TTC549 (cell line): ENCODE data around the gene CENPA.
"Not testable (repeated sequence)": the region's sequence is repeated elsewhere in the genome, so short reads cannot be mapped to it uniquely, and the experiment has no call there.

Experiments
- FAIRE-seq: peaks from 2 replicates; lab custom pipeline; 2012; peaks lifted over from hg19 to GRCh38; lab: Jason Lieb, UNC

Gene CENPA

DNA sequence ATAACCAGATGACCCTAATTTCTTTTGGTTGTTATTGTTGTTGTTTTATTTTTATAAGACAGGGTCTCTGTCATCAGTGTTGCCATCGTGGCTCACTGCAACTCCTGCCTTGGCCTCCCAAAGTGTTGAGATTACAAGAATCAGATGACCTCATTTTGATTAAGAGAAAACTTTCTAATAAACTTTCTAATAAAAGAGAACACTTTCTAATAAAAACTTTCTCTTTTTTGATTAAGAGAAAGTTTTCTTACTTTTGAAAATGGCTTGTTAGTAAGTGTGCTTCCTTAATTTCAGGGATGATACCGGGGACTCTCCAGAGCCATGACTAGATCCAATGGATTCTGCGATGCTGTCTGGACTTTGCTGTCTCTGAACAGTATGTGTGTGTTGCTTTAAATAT lies 7.7 kb downstream of the CENPA start:
- no peak for FAIRE-seq

- not testable (repeated sequence) for FAIRE-seq
Measured at GRCh38 chr2:26795135-26795534, 9.3 kb downstream of the CENPA start.

DNA sequence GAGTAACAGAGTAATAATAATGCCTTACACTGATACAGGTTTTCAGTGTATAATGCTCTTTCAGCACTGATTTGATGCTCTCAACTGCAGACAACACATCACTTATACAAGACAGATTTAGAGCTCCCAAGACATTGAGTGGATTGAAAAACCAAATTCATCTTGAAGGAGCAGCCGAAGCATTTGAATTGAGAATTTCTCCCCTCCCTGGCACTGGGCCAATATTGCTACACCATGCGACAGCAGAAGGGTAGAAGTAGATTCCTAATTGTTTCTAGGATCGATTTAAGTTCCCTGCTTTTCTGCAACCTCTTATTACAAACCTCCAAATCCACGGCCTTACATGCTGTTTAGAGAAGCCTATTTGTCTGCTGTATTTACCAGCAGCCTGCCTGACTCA lies 15.5 kb downstream of the CENPA start:
- FAIRE-seq = no peak

DNA sequence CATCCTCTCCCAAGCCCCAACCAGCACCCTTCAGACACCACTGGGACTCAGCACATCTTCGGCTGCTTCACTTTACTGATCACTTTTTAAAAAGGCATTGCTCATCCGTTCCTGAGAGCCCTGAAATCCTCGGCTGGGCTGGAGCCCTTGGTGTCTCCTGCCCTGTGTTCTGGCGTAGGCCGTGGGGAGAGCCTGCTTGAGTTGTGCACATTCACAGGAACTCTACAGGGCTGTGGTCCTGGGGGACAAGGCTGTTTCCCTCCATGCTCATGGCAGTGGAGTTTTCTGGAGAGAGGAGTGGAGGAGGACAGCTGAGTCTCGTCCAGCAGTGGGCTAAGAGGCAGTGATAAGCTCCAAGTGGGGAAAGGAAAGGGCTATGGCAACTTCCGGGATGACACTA lies 15.9 kb downstream of the CENPA start:
- FAIRE-seq = no peak

GRCh38 chr2:26805241-26805676 lies 19.4 kb downstream of the CENPA start:
- FAIRE-seq = no peak

DNA sequence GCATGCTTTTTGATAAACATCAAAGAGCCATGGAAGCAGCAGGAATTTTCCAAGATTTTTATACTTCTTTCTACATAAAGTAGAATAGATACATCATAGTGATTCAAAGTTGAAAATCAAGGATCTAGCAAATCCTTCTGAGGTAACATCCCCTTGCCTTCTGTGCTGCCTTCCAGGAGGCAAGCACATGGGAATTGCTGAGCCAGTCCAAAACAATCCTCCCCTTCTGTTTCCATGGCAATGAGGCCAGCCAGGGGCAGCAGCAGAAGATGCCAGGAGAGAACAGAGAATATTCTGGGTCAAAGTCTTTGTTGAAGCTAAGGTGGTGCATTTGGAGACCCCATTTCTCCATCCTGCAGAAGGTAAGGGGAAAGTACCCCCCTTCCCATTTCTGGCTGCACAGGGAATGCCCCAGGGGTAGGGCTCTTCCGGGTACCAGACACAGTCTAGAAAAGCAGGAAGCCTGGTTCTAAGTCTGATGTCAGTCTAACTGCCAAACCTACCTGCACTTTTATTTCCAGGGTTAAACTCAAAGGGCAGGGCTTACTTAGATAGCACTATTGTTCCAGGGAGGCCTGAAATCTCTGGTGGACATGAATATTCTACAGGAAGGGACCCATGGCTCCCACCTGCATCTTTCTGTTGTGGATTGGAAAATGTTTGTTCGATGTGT lies 22.1 kb downstream of the CENPA start:
- FAIRE-seq = no peak

GRCh38 chr2:26809211-26809610 lies 23.4 kb downstream of the CENPA start:
- FAIRE-seq = no peak

DNA sequence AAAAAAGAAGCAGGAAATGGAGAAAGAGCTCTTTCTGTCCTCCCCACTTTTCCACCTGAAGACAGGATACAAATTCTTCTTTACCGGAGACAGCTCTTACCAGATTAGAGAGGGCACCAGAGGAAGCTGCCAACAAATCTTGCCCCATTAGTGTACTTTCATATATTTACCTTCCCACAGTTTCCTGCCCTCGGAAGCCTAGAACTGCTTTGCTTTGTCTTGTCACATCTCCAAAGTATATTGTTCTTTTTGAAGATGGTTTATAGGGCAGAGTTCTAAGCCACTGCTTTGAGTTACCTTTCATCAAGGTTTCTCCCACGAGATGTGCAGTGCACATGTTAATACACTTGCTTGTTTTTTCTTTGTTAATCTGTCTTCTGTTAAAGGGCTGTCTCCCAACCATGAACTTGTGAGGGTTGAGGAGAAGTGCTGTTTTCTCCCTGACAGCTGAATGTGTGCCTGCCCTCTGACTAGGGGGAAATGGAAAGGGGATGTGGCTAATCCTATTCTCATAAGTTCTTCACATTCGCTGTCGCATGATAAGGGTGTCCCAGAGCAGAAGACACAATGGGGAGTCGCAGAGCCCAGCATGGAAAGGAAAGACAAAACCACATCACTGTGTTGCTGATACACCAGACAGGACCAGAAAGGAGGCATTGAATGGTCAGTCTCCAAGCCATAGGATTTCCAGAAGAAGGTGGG lies 24.2 kb downstream of the CENPA start:
- FAIRE-seq = no peak

GRCh38 chr2:26811261-26811660 lies 25.4 kb downstream of the CENPA start:
- FAIRE-seq = no peak

DNA sequence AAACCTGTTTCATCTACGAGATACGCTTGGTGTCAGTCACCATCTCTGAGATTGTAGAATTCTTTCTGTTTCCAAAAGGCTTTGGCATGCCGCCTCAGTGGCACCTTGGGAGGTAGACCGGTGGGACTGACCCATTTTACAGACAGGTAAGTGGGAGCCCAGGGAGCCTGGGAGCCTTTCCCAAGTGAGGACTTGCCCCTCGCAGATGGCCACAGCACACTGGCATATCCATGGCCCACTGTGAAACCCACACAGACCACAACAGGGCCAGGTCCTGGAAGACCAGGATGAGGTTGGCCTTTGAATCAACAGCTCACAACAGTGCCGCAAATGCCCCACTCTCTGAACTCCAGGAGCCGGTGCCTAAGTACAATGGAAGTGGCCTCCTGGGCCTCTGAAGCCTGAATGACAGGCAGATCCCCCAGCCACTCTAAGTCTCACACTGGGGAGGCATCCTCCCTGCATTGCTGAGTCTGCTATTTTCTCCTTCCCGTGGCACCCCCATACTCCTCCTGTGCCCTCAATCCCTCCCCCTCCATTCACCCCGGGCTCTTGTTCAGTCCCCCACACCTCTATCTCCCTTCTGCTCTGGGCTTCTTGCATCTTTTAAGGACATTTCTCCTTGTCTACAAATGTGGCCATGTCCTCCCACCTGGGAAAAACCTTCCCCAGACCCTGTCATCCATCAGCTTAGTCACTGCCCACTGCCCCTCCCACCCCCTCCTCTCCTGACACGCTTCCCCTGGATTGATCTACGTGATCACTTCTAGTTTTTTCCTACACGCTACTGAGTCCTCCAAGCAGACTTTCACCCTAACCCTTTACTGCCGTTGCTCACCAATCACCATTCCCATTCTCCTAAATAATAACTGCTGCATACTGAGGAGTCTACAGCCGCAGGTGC lies 26.2 kb downstream of the CENPA start:
- FAIRE-seq = no peak

DNA sequence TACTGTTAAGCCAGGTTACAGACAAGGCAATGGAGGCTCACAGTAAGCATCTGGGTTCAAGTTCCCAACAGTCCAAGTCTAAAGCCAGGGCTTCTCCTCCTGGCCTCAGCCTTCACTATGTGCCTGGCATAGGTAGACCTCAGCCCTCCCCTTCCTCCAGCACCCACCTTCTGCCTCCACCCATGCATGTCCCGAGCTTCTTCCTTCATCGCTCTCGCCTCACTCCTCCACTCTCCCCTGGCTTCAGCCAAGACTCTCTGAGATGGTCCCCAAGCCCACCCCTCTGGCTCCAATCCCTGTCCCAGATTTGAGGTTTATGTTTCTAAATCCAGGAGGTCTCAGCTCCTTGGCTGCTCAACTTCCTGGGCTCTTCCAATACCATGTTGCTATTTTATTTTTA lies 26.9 kb downstream of the CENPA start:
- no peak for FAIRE-seq

GRCh38 chr2:26814072-26814765 lies 28.4 kb downstream of the CENPA start:
- not testable (repeated sequence) for FAIRE-seq

DNA sequence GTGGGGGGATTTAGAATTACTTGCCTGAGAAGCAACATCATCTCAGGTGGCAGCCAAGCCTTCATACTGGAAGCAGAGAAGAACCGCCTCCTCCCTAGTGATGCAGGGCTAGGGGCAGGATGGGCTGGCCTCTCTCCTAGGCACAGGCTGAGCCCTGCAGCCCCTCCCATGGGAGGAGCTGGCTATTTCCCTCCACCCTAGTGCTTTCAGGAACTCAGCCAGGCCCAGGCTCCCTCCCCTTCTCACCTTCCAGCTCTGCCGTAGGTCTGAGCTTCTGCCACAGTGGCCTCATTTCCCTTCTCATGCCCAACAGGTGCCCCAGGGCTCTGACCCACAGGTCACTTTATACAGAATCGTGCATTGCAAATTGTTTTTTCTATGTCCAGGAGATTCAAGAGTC lies 31.0 kb downstream of the CENPA start:
- FAIRE-seq = no peak

- no peak for FAIRE-seq
Measured at GRCh38 chr2:26818255-26818654, 32.4 kb downstream of the CENPA start.

DNA sequence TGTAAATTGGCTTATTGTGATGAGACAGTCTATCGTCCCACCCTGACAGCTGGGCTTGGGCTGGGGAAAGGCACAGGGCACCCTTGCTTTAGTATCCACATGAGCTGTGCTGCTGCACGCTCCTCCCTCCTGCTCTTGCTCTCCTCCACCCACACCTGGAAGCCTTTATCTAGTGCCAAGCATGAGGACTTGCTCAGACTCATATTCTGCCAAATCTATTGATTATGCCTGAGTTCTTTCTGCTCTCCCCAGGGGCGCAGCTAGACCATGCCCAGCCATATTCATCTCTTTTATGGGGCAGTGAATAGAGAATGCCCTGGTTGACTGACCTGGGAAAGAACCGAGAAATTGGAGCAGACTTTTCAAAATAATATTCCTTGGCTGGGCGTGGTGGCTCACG lies 33.1 kb downstream of the CENPA start:
- FAIRE-seq = no peak

GRCh38 chr2:26820932-26821331 lies 35.1 kb downstream of the CENPA start:
- FAIRE-seq = no peak

DNA sequence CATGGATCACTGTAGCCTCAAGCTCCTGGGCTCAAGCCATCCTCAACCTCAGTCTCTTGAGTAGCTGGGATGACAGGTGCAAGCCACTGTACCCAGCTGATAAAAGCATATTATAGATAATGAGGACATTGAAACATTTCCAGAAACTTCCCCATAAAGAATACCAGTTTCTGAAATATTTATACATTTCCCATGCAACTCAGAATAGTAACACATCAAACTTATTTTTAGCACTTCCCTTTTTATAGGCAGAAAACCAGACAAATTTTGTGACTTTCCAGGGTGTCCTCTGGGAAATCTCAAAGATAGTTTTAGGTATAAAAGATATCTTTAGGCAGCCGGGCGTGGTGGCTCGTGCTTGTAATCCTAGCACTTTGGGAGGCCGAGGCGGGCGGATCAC lies 37.0 kb downstream of the CENPA start:
- FAIRE-seq = no peak

- FAIRE-seq = peak; percentile 73
Measured at GRCh38 chr2:26838121-26838906, 52.5 kb downstream of the CENPA start.

- no peak for FAIRE-seq
Measured at GRCh38 chr2:26840937-26841610, 55.2 kb downstream of the CENPA start.

DNA sequence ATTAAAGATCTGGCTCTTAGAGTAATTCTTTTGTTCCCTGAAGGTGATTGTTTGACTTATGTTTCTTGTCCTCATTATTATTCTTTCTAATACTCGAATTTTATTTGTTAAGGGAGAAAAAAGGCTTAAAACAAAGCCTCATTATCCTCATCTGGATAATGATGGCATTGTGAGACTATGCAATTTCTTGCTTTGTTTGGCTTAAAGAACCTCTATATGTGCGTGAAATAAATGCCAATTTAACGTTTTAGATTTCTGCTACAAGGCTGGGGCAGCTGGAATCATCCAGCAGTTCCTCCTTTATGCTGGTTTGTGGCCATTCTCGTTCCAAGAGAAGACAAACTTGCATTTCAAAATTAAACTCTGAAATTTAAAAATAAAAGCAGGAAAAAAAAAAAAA lies 57.2 kb downstream of the CENPA start:
- FAIRE-seq = no peak
